Dermis lymphatic vessel endothelial cell (primary cell): ENCODE results near the gene GBA2. TPM values are rescaled to one million over a fixed set of nuclear protein-coding genes. Genes with fewer than 3 reads are reported as not detected.

ENCODE experiments used
- total RNA-seq: library from RNA; depleted of rRNA; stranded (reverse); fragments of >200 nt; gene quantifications from 2 replicates; pipeline ENCODE4 v1.2.1, GENCODE V29; 2014

GBA2 gene
- 41.3 and 66.4 TPM in 2 replicates for total RNA-seq

DNA sequence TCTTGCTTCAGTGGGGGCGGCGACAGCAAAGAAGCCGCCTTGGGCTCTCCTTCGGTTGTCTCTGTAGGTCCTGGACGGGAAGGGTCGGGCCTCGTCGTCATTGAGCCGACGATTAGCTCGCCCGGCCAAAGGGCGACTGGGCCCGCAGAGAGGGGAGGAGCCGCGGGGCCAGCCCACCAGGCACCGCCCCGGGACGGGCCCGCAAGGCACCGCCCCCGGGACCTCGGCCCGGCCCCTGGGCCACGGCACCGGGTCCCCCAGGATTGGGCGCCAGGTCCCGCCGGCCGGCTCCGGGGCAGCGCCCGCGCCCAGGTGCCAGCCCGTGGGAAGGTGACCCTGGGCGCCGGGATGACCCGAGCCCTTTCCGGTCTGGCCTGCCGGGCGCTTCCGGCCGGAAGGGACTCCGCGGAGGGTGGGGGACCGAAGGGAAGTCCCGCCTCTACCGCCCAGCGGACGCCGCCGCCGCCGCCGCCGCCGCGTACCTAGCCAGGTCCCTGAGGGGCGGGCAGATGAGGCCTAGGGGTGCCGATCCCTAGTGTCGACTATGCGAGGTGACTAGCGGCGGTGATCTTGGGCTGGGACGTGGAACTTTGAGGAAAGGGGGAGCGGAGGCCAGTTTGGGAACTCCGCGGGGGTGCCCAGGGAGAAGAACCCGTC, at the start of gene GBA2, which contains the start of gene RGP1:
TSS of gene GBA2 (minus strand) at position 371 of the 657 bp plus-strand sequence. CDS start 524 bp downstream, outside the sequence.
TSS of gene RGP1 (plus strand) at position 430 of the 657 bp plus-strand sequence. CDS start 469 bp downstream, outside the sequence.

DNA sequence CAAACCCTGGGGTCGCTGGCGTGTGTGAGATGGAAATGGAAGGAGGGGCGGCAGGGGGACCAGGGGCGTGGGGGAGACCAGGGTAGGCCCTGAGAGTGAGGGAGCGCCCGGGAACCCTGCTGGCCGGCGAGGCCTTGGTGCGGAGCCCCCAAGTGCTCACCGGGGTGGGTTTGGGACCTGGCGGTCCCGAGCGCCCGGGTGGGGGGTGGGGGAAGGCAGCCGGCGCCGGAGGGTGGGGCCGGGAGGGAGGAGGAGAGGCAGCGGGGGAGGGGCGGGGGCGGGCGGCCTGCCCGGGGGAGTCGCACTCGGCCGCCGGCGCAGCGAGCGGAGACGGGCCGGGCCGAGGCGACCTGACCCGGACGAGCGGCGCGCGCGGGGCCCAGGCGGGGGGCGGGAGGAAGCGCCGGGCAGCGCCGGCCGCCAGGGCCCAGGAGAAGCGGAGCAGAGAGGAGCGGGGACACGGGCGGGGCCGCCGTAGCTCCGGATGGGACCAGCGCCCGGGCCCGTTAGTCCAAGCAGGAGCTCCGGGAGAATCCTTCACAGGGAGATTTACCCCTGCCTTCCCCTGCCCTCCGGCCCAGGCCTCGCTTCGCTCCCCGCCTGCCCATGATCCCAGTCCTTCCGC, 42.4 kb upstream of the GBA2 start, which contains the start of gene NPR2:
TSS of gene NPR2 (plus strand) at position 295 of the 625 bp plus-strand sequence. CDS start 818 bp downstream, outside the sequence.

DNA sequence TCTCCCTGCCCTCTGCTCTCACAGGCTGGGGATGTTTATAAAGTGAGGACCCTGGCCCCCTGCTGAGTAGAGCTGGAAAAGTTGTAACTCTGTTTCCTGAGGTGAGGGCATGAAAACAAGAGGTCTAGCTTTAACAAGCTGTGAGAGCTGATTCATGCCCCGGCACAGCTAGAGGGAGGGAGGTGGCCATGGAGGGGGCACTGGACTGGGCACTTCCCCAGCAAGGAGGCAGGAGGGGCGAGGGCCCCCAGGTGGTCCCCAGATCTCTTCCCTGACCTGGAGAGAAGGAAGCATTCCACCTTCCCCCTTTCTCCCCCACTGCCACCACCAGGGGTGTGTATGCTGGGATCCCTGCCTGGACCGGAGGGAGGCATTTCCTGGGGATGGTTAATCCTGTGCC, 5.2 kb upstream of the GBA2 start, which contains the start of gene MSMP:
TSS of gene MSMP (minus strand) at position 13 of the 400 bp plus-strand sequence. CDS start 147 bp downstream, outside the sequence.

DNA sequence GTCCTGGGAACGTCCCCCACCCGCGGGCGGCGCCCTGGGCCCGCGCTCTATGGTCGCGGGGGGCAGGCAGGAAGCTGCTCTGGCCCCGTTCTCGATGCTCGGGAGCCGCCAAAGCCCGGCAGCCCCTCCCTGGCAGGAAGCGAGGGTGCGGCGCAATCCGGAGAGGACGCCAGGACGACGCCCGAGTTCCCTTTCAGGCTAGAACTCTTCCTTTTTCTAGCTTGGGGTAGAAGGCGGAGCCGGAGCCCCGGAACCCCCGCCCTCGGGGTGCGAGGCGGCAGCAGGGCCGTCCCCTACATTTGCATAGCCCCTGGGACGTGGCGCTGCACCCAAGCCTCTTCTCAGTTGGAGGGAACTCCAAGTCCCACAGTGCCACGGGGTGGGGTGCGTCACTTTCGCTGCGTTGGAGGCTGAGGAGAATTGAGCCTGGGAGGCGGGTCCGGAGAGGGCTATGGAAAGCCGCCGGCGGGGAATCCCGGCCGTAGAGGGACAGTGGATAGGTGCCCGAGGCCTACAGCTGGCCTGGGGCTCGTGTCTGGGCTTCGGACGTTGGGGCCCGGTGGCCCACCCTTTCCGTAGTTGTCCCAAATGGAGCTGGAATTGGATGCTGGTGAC, 16.7 kb downstream of the GBA2 start, which contains the start of the genes CREB3 and TLN1:
TSS of gene CREB3 (plus strand) at position 482 of the 615 bp plus-strand sequence. CDS start at position 589, 107 bp downstream.
TSS of gene TLN1 (minus strand) at position 11 of the 615 bp plus-strand sequence. CDS start 6,501 bp downstream, outside the sequence.

DNA sequence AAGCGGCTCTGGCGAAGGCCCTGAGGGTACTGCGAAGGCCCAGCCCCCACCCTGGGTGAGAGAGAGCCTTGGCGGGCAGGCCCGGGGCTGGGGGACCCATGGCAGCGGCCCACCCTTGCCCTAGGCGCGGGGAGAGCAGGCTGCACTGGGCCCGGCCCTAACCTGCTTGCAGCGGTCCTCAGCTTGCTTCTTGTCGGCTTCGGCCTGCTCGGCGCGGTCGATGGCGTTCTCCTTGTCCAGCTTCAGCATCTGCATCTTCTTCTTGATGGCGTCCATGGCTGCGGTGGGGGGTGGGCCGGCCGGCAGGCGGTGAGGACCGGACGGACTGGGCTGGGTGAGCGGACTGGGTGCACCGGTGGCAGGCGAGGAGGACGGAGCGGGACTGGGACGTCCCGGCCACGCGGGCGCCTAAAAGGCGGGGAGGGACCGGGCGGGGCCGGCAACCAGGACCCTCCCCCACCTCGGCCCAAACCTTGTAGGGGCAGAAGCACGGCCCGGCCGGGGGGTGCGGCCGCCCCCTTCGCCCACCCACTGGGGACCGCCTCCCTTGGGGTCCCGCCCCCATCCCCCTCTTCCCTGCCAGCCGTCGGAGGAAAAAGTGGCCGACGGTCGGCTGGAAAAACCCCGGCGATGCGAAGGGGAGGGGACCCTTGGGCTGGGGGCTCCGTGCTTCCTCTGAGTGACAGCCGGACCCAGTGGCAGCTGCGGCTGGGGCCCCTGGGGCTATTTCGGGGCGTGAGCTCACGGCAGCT, 59.3 kb downstream of the GBA2 start, which contains the start of gene TPM2:
TSS of gene TPM2 (minus strand) at position 384 of the 752 bp plus-strand sequence. CDS start at position 276, 108 bp downstream.

Other genes starting within 250 kb of the GBA2 start
- 4.6 and 5.7 TPM in 2 replicates for gene TESK1, start 144.0 kb downstream of the GBA2 start, total RNA-seq
- 0.09 and 0.11 TPM in 2 replicates for gene CD72, start 130.8 kb downstream of the GBA2 start, total RNA-seq
- not detected in 2 replicates for gene SIT1, start 98.3 kb downstream of the GBA2 start, total RNA-seq
- 120,014 and 177,404 TPM in 2 replicates for gene RMRP, start 91.2 kb downstream of the GBA2 start, total RNA-seq
- gene CCDC107, start 90.9 kb downstream of the GBA2 start, total RNA-seq: 11.4 and 15.2 TPM in 2 replicates
- 0.17 and 0.33 TPM in 2 replicates for gene ARHGEF39, start 84.0 kb downstream of the GBA2 start, total RNA-seq
- gene CA9, start 75.3 kb downstream of the GBA2 start, total RNA-seq: 0.09 TPM in 1 of 2 replicates, not detected in the other
- gene TPM2, start 59.3 kb downstream of the GBA2 start, total RNA-seq: 5.7 and 12.2 TPM in 2 replicates
- gene TLN1, start 17.0 kb downstream of the GBA2 start, total RNA-seq: 252 and 274 TPM in 2 replicates
- gene CREB3, start 16.6 kb downstream of the GBA2 start, total RNA-seq: 33.7 and 42.5 TPM in 2 replicates
- gene RGP1, start 59 bp upstream of the GBA2 start, total RNA-seq: 9.5 and 13.0 TPM in 2 replicates
- gene MSMP, start 5.0 kb upstream of the GBA2 start, total RNA-seq: 39.4 and 57.2 TPM in 2 replicates
- gene NPR2, start 42.4 kb upstream of the GBA2 start, total RNA-seq: 0.43 and 0.98 TPM in 2 replicates
- gene SPAG8, start 63.0 kb upstream of the GBA2 start, total RNA-seq: not detected in 2 replicates
- gene HINT2, start 65.8 kb upstream of the GBA2 start, total RNA-seq: 4.6 and 5.7 TPM in 2 replicates
- gene FAM221B, start 79.5 kb upstream of the GBA2 start, total RNA-seq: not detected in 2 replicates
- gene TMEM8B, start 80.0 kb upstream of the GBA2 start, total RNA-seq: 0.11 and 0.17 TPM in 2 replicates
- gene OR13J1, start 121.2 kb upstream of the GBA2 start, total RNA-seq: not detected in 2 replicates
- gene HRCT1, start 157.0 kb upstream of the GBA2 start, total RNA-seq: 0.43 and 0.98 TPM in 2 replicates
- 1.0 and 1.4 TPM in 2 replicates for gene SPAAR, start 160.3 kb upstream of the GBA2 start, total RNA-seq
- gene OR2S2, start 208.9 kb upstream of the GBA2 start, total RNA-seq: not detected in 2 replicates